WTC11 (cell line): Measurements from ENCODE around the gene PPP6R3. TPM values are rescaled to one million over a fixed set of nuclear protein-coding genes. Genes with fewer than 3 reads are reported as not detected.

Source experiments
- ATAC-seq: fragments of 200-7000 bp; cut with Tn5 transposase; 2 replicates; pipeline ENCODE4 v1.10.0; 2021; ENCODE audit warnings: mild to moderate bottlenecking, moderate library complexity
- CTCF ChIA-PET: fragments of 300-600 bp; sonication (Branson Sonifier 250); formaldehyde crosslinking; loops from one replicate; lab custom pipeline; 2021; ENCODE audit warnings: antibody characterized with exemption; lab: Charles Lee
- POLR2A ChIA-PET: fragments of 350-600 bp; sonication (Branson Sonifier 250); formaldehyde crosslinking; loops from one replicate; lab custom pipeline; 2021; ENCODE audit warnings: antibody characterized with exemption; lab: Charles Lee
- DNase-seq: peaks from one replicate; pipeline ENCODE4 v3.0.0; 2021; ENCODE audit warnings: low spot score
- H3K27ac Mint-ChIP-seq: 2 replicates; pipeline ENCODE4 v1.8.0; 2021; ENCODE audit warnings: mixed read lengths
- H3K27me3 Mint-ChIP-seq: 2 replicates; pipeline ENCODE4 v1.8.0; 2021; ENCODE audit warnings: low read depth, mild to moderate bottlenecking, moderate library complexity, mixed read lengths
- H3K36me3 Mint-ChIP-seq: 2 replicates; pipeline ENCODE4 v1.8.0; 2021; ENCODE audit warnings: mixed read lengths
- H3K4me1 Mint-ChIP-seq: 2 replicates; pipeline ENCODE4 v1.8.0; 2022; ENCODE audit warnings: mixed read lengths
- H3K4me3 Mint-ChIP-seq: 2 replicates; pipeline ENCODE4 v1.8.0; 2021; ENCODE audit warnings: mild to moderate bottlenecking, moderate library complexity, mixed read lengths
- H3K9me3 Mint-ChIP-seq: 2 replicates; pipeline ENCODE4 v1.8.0; 2021; ENCODE audit warnings: mixed read lengths
- CREB1 ChIP-seq: sonication (generic); formaldehyde crosslinking; IDR thresholded peaks from 2 replicates; pipeline ENCODE4 v1.8.0; 2023; ENCODE audit warnings: mild to moderate bottlenecking, missing genetic modification reagents
- ERG ChIP-seq: fragments of 250-450 bp; sonication (Bioruptor Pico); IDR thresholded peaks from 2 replicates; pipeline ENCODE4 v1.8.0; 2021; ENCODE audit warnings: mild to moderate bottlenecking
- ETV6 ChIP-seq: sonication (generic); formaldehyde crosslinking; IDR thresholded peaks from 2 replicates; pipeline ENCODE4 v1.8.1; 2022; ENCODE audit warnings: mild to moderate bottlenecking, missing genetic modification reagents
- GABPB1 ChIP-seq: sonication (generic); formaldehyde crosslinking; IDR thresholded peaks from 2 replicates; pipeline ENCODE4 v1.8.1; 2023; ENCODE audit warnings: mild to moderate bottlenecking, missing genetic modification reagents
- HMGA2 ChIP-seq: fragments of 250-450 bp; sonication (Bioruptor Pico); IDR thresholded peaks from 2 replicates; pipeline ENCODE4 v1.4.0; 2021; ENCODE audit warnings: mild to moderate bottlenecking, moderate library complexity
- HMGXB4 ChIP-seq: sonication (generic); formaldehyde crosslinking; IDR thresholded peaks from 2 replicates; pipeline ENCODE4 v1.8.1; 2023; ENCODE audit warnings: mild to moderate bottlenecking, moderate library complexity, missing genetic modification reagents
- JUN ChIP-seq: sonication (generic); formaldehyde crosslinking; IDR thresholded peaks from 2 replicates; pipeline ENCODE4 v1.8.0; 2023; ENCODE audit warnings: mild to moderate bottlenecking, missing genetic modification reagents
- MAX ChIP-seq: sonication (generic); formaldehyde crosslinking; IDR thresholded peaks from 2 replicates; pipeline ENCODE4 v1.8.0; 2022; ENCODE audit warnings: mild to moderate bottlenecking, missing genetic modification reagents
- MXD4 ChIP-seq: fragments of 250-450 bp; sonication (Bioruptor Pico); IDR thresholded peaks from 2 replicates; pipeline ENCODE4 v1.8.0; 2021; ENCODE audit warnings: mild to moderate bottlenecking, moderate library complexity, borderline replicate concordance
- MYBL2 ChIP-seq: sonication (generic); formaldehyde crosslinking; IDR thresholded peaks from 2 replicates; pipeline ENCODE4 v1.8.1; 2023; ENCODE audit warnings: mild to moderate bottlenecking, moderate library complexity, missing genetic modification reagents
- NFE2L1 ChIP-seq: sonication (generic); formaldehyde crosslinking; IDR thresholded peaks from 2 replicates; pipeline ENCODE4 v1.8.1; 2023; ENCODE audit warnings: missing genetic modification reagents
- NR2C2 ChIP-seq: sonication (generic); formaldehyde crosslinking; IDR thresholded peaks from 2 replicates; pipeline ENCODE4 v1.8.0; 2022; ENCODE audit warnings: mild to moderate bottlenecking, missing genetic modification reagents
- RELA ChIP-seq: sonication (generic); formaldehyde crosslinking; IDR thresholded peaks from 2 replicates; pipeline ENCODE4 v1.8.1; 2022; ENCODE audit warnings: missing genetic modification reagents, mild to moderate bottlenecking, borderline replicate concordance
- SOX15 ChIP-seq: fragments of 250-450 bp; sonication (Bioruptor Pico); IDR thresholded peaks from 2 replicates; pipeline ENCODE4 v1.9.0; 2021; ENCODE audit warnings: mild to moderate bottlenecking
- TP53 ChIP-seq: sonication (generic); formaldehyde crosslinking; IDR thresholded peaks from 2 replicates; pipeline ENCODE4 v1.8.1; 2023; ENCODE audit warnings: mild to moderate bottlenecking, missing genetic modification reagents
- USF1 ChIP-seq: sonication (generic); formaldehyde crosslinking; IDR thresholded peaks from 2 replicates; pipeline ENCODE4 v1.8.0; 2022; ENCODE audit warnings: mild to moderate bottlenecking, missing genetic modification reagents
- USF2 ChIP-seq: sonication (generic); formaldehyde crosslinking; IDR thresholded peaks from 2 replicates; pipeline ENCODE4 v1.8.1; 2023; ENCODE audit warnings: mild to moderate bottlenecking, missing genetic modification reagents, moderate library complexity
- ZBTB21 ChIP-seq: sonication (generic); formaldehyde crosslinking; IDR thresholded peaks from 2 replicates; pipeline ENCODE4 v1.8.1; 2023; ENCODE audit warnings: mild to moderate bottlenecking, missing genetic modification reagents, borderline replicate concordance
- ZNF121 ChIP-seq: sonication (generic); formaldehyde crosslinking; IDR thresholded peaks from 2 replicates; pipeline ENCODE4 v1.8.0; 2023; ENCODE audit warnings: missing genetic modification reagents
- total RNA-seq: library from RNA; stranded (reverse); gene quantifications from 3 replicates; pipeline ENCODE4 v1.2.3, GENCODE V29; 2021

Gene PPP6R3
- total RNA-seq, 1 experiment from 2014 or later = 138 TPM

GRCh38 chr11:68549789-68550484 is 89.4 kb downstream of the PPP6R3 start:
- DNase-seq = no peak
- Mint-ChIP-seq H3K27me3 (no peaks in the 10 kb centered on the region), H3K4me1 (peaks cover 26% of the 10 kb centered on the region), H3K4me3 (no peak overlapping the region), H3K27ac (peak overlapping the region; percentile 17), H3K9me3 (no peaks in the 10 kb centered on the region), H3K36me3 (peaks cover 62% of the 10 kb centered on the region)
- POLR2A ChIA-PET = no interaction called here
- CTCF ChIA-PET = interaction anchor here (0.7 kb wide), 1 partner anchor 34 kb away, joined by 3 read pairs; no protein-coding TSS in a partner anchor
- TF ChIP-seq NFE2L1 (no peak), ERG (CRISPR knock-in tag) (no peak), SOX15 (CRISPR knock-in tag) (no peak), RELA (CRISPR knock-in tag) (no peak), GABPB1 (no peak), JUN (no peak), HMGXB4 (CRISPR knock-in tag) (no peak), USF1 (CRISPR knock-in tag) (no peak), MAX (CRISPR knock-in tag) (no peak), MYBL2 (no peak), USF2 (CRISPR knock-in tag) (no peak), ZNF121 (no peak), MXD4 (CRISPR knock-in tag) (no peak), ETV6 (CRISPR knock-in tag) (no peak)
- no peak for ATAC-seq

- CTCF ChIA-PET = interaction anchor here (0.6 kb wide), 1 partner anchor 83 kb away, joined by 3 read pairs; no protein-coding TSS in a partner anchor
- Mint-ChIP-seq H3K27ac (peak overlapping the region; percentile 42; the same call in 1 of the 2 replicates), H3K4me1 (peaks cover 21% of the 10 kb centered on the region), H3K27me3 (no peaks in the 10 kb centered on the region), H3K4me3 (no peak overlapping the region)
- no peak for ATAC-seq
- no peak for DNase-seq
- no peak for TF ChIP-seq HMGA2 (CRISPR knock-in tag)
- TF ChIP-seq, all 79 proteins: peak for 0
- POLR2A ChIA-PET = interaction anchor here (1.3 kb wide), 1 partner anchor 16 kb away, joined by 4 read pairs; no protein-coding TSS in a partner anchor
- peaks cover 58% of the 10 kb centered on the region for H3K36me3 Mint-ChIP-seq
- no peaks in the 10 kb centered on the region for H3K9me3 Mint-ChIP-seq
These were observed 89.9 kb downstream of the PPP6R3 start for GRCh38 chr11:68550485-68550817.

GRCh38 chr11:68551223-68551622 is 90.7 kb downstream of the PPP6R3 start:
- no peak overlapping the region for H3K4me3 Mint-ChIP-seq
- H3K27me3 Mint-ChIP-seq = no peaks in the 10 kb centered on the region
- no peaks in the 10 kb centered on the region for H3K9me3 Mint-ChIP-seq
- ChIA-PET POLR2A (interaction anchor here (1.3 kb wide), 1 partner anchor 17 kb away, joined by 4 read pairs; no protein-coding TSS in a partner anchor), CTCF (interaction anchor here (0.6 kb wide), 1 partner anchor 84 kb away, joined by 3 read pairs; no protein-coding TSS in a partner anchor)
- DNase-seq = no peak
- TF ChIP-seq TP53 (CRISPR knock-in tag) = no peak
- no peak for TF ChIP-seq USF2 (CRISPR knock-in tag)
- TF ChIP-seq USF1 (CRISPR knock-in tag) = no peak
- no peak for TF ChIP-seq ZBTB21 (CRISPR knock-in tag)
- TF ChIP-seq CREB1 (CRISPR knock-in tag) = no peak
- TF ChIP-seq NR2C2 (CRISPR knock-in tag) = no peak
- no peak for ATAC-seq
- H3K27ac Mint-ChIP-seq = peak overlapping the region; percentile 36
- H3K4me1 Mint-ChIP-seq = peaks cover 15% of the 10 kb centered on the region
- H3K36me3 Mint-ChIP-seq = peaks cover 56% of the 10 kb centered on the region
